SHP77 (cell line): Measurements from ENCODE around the gene FIZ1.

Experiments
- DNase-seq, 2 experiments: peaks; one replicate each; lab custom pipeline; 2025; lab: John Stamatoyannopoulos, UW

The FIZ1 gene

GRCh38 chr19:55635856-55636440 is 36.6 kb upstream of the FIZ1 start:
- no peak for DNase-seq

GRCh38 chr19:55635334-55635717 is 36.0 kb upstream of the FIZ1 start:
- DNase-seq = no peak

- no peak for DNase-seq
Measured at GRCh38 chr19:55633861-55634260, 34.5 kb upstream of the FIZ1 start.

GRCh38 chr19:55632463-55632834 is 33.1 kb upstream of the FIZ1 start:
- DNase-seq = peak; percentile 86 to 90

GRCh38 chr19:55626350-55626749 is 27.0 kb upstream of the FIZ1 start:
- no peak for DNase-seq

GRCh38 chr19:55625004-55625326 is 25.6 kb upstream of the FIZ1 start:
- DNase-seq = no peak

GRCh38 chr19:55624109-55625003 is 25.0 kb upstream of the FIZ1 start, which contains the start of gene ZNF784:
Gene ZNF784, minus strand, starts transcription at chr19:55624566. Its CDS starts 5 bp downstream, at chr19:55624561.
- DNase-seq = peak; percentile 82 to 91

GRCh38 chr19:55623561-55623960 is 24.2 kb upstream of the FIZ1 start:
- DNase-seq = no peak

GRCh38 chr19:55623130-55623529 is 23.8 kb upstream of the FIZ1 start:
- no peak for DNase-seq

GRCh38 chr19:55622242-55622969 is 23.1 kb upstream of the FIZ1 start:
- DNase-seq = no peak

GRCh38 chr19:55621673-55622231 is 22.4 kb upstream of the FIZ1 start:
- DNase-seq = no peak

- DNase-seq = no peak
Measured at GRCh38 chr19:55621205-55621672, 21.9 kb upstream of the FIZ1 start.

GRCh38 chr19:55620410-55621204 is 21.3 kb upstream of the FIZ1 start:
- no peak for DNase-seq

- no peak for DNase-seq
Measured at GRCh38 chr19:55619286-55619685, 20.0 kb upstream of the FIZ1 start.

GRCh38 chr19:55618426-55618825 is 19.1 kb upstream of the FIZ1 start:
- no peak for DNase-seq

GRCh38 chr19:55617426-55617825 is 18.1 kb upstream of the FIZ1 start:
- DNase-seq = no peak

- DNase-seq = no peak
Measured at GRCh38 chr19:55616395-55616875, 17.1 kb upstream of the FIZ1 start.

- DNase-seq = no peak
Measured at GRCh38 chr19:55615543-55616394, 16.5 kb upstream of the FIZ1 start.

GRCh38 chr19:55614711-55615542 is 15.6 kb upstream of the FIZ1 start:
- no peak for DNase-seq
